Stimulated activated CD4-positive, alpha-beta T cell treated with anti-CD3 and anti-CD28 coated beads, TNF-alpha, amount 100 ng/mL, for 4 hours (primary cell): ENCODE measurements around the gene LRRC75A.
"Not testable (repeated sequence)": the region's sequence is repeated elsewhere in the genome, so short reads cannot be mapped to it uniquely, and the experiment has no call there.

Experiments
- DNase-seq, 3 experiments: peaks; one replicate each; pipeline ENCODE4 v3.0.0-alpha.2; 2020; ENCODE audit warnings: low read depth in 3 of 3

LRRC75A gene

GRCh38 chr17:16398270-16399267 is 93.4 kb downstream of the LRRC75A start:
- no peak for DNase-seq

- DNase-seq, result not testable (repeated sequence)
Measured at GRCh38 chr17:16396693-16397092, 95.3 kb downstream of the LRRC75A start.

GRCh38 chr17:16395887-16396286 is 96.1 kb downstream of the LRRC75A start:
- DNase-seq, result not testable (repeated sequence)

GRCh38 chr17:16392491-16392890 is 99.5 kb downstream of the LRRC75A start:
- DNase-seq, result not testable (repeated sequence)
